M059J (cell line): ENCODE results near the gene RPH3AL. TPM values are rescaled to one million over a fixed set of nuclear protein-coding genes. Genes with fewer than 3 reads are reported as not detected.

Experiments used
- DNase-seq: peaks from one replicate; pipeline ENCODE4 v3.0.0-alpha.2; 2012; ENCODE audit warnings: low read depth
- total RNA-seq: library from RNA; depleted of rRNA; stranded (reverse); fragments of >200 nt; shearing (Covaris generic); gene quantifications from 2 replicates; pipeline ENCODE4 v1.2.3, GENCODE V29; 2014

RPH3AL gene
- total RNA-seq, 1 experiment from 2014 or later, result 0.81 TPM

DNA sequence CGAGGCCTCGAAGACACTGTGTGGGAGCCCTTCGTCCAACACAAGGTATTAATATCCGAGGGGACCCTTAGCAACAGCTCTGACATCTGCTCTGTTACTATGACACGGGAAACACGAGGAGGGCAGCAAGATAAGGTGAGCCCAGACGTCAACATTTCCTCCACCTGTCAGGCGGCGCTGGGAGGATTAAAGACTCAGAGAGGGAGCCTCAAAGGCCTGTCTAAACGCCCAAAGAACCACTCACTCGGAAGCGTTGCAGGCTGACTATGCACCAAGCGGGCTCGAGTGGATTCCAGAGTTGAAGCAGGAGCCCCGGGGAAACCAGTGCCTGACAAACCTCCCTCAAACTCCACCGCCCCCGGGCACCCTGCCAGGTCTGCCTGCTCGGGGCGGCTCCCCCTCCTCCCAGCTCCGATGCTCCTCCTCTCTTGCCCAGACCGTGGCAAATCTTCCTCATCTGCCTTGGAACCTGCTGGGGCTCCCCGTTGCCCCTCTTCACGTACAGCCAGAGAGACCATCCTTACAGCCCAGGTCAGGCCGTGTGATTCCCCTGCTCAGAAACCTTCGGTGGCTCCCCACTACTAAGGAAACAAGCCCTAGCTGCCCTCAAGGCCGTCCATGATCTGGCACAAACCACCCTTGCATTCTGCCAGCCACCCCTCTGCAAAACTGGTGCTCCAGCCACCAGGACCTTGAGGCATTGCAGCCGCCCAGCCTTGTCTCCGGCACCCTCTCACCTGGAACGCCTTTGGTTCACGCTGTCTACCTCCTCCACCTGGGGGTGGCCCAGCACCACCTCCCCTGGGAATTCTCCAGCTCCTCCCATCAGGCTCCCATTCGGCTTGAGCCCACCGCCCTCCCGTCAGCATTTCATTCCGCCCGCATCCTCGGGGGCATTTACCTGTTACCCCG is 16.2 kb downstream of the RPH3AL start:
- no peak for DNase-seq

DNA sequence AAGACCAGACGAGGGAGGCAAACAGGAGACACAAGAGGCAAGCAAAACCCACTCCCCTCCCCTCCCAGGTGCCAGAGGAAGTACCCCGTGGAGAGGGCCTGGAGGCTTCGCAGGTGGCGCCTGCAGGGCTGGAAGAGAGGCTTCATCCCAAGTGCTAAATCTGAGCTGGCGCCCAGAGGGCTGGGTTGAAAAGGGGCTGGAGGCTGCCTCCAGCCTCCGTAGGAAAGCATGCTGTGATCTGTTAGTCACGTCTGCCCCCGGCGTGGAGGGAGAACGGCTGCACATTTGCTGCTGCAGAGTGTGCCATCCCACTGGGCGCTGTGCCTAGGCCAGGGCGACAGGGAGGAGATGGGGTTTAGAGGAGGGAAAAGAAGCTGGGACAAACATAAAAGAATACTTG is 16.9 kb downstream of the RPH3AL start:
- no peak for DNase-seq

DNA sequence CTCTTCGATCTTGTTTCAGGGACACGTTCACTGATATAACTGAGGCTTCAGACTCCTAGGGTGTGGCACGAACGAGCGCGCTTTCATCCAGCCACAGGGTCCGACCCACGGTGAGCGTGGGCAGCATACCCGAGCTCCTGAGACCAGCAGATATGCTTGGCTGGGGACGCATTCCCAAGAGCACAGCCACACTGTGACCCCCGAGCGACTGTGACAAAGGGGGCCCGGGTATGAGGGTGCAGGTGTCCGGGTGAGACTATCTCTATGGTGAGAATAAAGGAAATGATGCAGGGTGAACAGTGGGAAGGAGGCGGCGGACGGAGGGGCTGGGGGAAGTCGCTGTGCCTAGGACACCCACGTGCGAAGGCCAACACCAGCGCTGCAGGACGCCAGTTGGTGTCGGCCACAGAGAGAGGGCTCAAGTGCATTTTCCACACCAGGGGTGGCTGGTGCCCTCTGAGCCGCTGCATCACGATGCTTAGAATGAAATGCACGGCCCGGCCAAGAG is 17.6 kb downstream of the RPH3AL start:
- DNase-seq, result no peak

GRCh38 chr17:333626-334396 is 18.8 kb downstream of the RPH3AL start:
- DNase-seq, result peak; percentile 22

GRCh38 chr17:332558-333322 is 19.9 kb downstream of the RPH3AL start:
- no peak for DNase-seq

DNA sequence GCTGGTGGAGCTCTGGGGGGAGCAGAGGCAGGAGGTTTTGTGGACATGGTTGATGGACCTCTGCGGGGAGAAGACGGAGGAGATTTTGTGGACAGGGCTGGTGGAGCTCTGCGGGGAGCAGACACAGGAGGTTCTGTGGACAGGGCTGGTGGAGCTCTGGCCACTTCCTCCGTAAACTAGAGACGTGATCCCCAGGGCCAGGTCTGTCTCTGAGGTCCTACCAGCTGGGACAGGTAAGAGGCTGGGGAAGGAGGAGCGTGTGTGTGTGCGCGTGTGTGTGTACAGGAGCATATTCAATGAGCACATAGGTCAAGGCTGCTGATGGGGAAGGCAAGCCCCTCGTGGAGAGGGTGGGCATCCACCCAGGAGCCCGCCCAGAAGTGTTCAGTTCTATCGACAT is 20.6 kb downstream of the RPH3AL start:
- no peak for DNase-seq

- DNase-seq, result no peak
Measured at GRCh38 chr17:330993-331701, 21.5 kb downstream of the RPH3AL start.

- DNase-seq, result no peak
Measured at GRCh38 chr17:329784-330420, 22.7 kb downstream of the RPH3AL start.

DNA sequence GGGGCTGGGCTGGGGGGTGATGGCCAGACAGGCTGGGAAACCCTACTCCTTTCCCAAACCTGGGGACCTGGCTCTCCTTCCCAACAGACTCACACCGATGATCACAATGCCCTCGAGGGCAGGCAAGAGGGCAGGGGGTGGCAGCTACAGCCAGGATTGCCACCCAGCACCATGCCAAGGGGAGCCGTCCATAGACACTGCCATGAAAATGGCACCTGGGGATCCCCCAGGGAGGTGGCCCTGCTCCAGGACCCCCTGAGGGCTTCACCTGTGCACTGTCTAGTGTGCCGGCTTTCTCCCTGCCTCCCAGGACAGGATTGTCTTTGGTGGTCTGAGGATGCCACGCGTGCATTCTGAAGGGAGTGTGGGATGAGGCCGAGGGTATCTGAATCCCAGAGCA is 24.6 kb downstream of the RPH3AL start:
- no peak for DNase-seq

DNA sequence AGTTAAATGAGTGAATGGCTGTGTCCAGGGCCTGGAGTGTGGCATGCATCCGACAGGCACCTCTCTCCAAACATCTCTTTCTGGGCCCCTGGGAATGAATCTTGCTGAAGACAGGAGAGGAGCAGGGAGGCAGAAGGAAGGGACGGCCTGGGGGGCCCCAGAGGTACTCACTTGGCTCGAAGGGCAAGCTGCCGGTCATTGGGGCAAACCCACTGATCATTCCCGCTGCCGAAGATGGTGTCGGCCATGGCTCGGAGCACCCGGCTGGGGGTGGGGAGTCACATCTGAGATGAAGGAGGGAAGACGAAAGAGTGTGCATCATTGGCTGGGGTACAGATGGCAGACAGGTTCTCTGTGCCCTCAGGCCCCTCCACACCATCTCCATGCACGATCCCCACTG is 25.3 kb downstream of the RPH3AL start:
- no peak for DNase-seq

GRCh38 chr17:326010-326621 is 26.5 kb downstream of the RPH3AL start:
- DNase-seq, result no peak

DNA sequence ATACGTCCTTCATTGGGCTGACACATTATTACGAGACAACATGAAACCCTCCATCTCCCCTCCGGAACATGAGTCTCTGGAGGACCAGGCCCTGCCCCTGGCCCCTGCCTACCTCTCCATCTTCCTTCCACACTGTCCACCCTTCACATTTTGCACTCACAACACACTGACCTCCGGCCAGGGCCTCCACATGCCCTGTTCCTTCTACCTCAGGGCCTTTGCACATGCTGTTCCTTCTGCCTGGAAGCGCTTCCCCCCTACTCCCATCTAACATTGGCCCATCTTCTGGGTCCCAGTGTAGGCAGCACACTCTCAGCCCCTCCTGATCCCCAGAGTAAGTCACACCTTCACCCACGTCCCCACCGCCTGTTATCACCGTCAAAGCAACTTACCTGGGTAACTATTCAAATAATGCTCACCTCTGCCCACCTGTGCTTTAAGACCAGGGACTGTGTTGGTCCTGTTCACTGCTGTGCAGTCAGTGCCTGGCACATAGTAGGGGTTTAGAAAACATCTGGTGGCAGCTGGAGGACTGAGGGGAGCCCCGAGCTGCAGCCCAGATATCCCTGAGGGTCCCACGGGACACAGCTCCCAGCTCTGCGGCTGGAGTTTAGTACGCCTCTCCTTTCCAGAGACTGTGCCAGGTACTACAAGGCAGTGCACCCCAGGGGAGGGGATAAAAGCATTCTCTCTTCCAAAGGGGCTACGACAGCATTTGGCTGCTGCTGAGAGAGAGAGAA is 27.2 kb downstream of the RPH3AL start:
- no peak for DNase-seq

DNA sequence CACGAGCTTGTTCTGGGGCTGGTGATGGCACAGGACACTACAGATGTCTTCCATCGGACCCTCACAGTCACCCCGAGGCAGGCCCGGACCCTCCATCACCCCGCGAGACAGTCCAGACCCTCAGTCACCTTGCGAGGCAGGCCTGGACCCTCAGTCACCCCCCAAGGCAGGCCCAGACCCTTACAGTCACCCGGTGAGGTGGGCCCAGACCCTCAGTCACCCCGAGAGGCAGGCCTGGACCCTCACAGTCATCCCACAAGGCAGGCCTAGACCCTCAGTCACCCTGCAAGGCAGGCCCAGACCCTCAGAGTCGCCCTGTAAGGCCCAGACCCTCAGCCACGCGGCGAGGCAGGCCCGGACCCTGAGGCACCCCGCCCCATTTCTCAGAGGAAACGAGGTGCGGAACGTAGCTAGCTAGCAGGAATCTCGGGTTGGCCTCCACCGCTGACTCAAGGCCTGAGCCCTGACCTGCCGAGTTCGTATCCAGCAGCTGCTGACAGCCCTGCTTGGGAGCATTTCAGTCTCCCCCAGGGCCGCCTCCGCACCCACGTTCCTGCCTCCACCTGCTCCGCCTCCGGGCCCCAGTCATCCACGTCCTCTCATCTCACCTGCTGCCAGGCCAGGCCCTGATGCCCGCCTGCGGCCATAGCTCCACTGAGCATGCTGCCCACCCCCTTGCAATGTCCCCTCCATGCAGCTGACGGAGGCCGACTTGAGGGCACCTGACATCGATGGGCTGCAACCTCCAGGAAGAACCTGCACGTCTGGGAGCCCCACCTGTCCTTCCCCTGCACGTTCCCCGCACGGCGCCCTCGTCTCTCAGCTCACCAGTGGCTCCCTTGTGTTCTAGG is 28.7 kb downstream of the RPH3AL start:
- DNase-seq, result no peak

GRCh38 chr17:323181-323580 is 29.4 kb downstream of the RPH3AL start:
- no peak for DNase-seq

DNA sequence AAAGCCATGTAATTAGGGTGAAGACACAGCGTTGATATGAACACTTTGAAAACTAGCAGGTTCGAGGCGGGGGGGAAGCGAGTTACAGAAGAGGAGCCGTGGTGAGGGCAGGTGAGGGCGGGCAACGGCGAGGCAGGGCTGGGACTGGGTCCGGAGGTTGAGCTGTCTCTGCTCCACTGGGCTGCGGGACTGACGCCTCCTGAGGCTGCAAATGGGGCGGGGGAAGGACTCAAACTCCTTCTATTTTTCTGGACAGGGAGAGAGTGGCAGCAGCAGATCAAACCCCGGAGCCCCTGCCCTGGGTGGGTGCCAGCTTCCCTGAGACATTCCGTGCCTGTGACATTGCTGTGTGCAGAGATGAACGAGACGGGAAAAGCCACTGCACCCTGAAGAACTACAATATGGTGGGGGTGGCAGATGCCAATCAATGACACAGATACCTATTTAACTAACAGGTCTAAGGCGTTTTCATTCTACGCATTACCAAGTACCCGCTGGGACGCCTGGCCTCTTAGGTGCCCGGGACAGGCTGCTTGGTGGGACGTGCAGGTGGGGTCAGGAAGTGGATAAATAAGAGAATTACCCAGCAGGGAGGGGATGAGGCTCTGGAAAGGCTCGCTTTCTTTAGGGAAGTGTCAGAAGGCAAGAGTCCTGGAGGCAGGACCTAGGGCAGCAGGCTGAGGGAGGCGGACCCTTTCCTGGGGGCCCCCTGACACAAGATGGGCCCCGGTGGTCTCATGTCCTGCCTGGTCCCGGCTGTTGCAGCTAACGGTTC is 30.4 kb downstream of the RPH3AL start:
- DNase-seq, result no peak

DNA sequence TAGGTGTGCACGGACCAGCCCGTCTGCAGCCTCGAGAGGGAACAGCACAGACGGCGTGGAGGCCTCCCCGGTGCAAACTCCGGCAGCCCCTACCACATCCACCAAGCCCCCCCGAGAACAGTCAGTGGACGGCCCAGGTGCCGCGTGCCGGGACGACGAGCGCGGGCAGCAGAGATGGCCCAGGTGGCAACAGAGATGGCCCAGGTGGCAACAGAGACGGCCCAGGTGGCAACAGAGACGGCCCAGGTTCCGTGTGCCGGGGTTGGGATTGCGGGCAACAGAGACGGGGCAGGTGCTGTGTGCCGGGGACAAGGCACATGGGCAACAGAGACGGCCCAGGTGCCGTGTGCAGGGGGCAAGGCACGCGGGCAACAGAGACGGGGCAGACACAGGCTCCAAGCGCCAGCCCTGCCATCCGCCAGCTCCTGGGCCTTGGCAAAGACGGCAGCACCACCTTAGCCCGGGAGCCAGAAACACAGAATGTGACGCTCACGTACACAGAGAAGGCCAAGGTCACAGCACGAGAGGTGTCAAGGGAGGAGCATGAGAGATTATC is 31.1 kb downstream of the RPH3AL start:
- no peak for DNase-seq

DNA sequence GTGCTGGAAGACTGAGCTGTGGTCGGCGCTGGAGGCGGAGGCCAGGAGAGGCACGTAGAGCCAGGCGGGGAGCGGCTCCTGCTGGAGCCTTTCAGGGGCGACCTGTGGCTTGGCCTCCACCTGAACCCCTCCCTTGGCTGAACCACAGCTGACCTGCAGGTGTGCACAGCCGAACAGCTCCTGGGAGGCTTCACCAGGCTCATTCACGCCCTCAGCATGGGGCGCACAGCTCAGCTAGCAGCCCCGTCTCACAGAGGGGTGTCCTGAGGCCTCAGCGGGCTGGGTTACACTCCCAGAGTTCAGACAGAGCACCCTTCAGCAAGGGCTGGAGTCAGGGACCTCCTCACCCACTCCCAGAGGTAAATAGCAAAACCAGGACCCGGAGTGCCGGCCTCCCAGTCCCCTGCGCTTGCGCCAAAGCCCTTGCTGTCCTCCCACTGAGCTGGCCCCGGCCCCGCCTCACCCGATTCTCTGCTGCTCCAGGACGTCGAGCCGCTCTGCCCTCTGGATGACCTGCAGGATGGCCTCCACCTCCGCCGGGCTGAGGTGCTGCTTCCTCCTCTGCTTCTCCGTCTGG is 31.7 kb downstream of the RPH3AL start:
- no peak for DNase-seq
